A549 (cell line): ENCODE data around the gene XIRP1. TPM values are rescaled to one million over a fixed set of nuclear protein-coding genes. Genes with fewer than 3 reads are reported as not detected.

Experiments used
- ATAC-seq, 2 experiments: fragments of 200-7000 bp in 1 of 2; fragments of >200 bp in 1 of 2; cut with Nextera tagmentation in 1 of 2; cut with Tn5 transposase in 1 of 2; 3 replicates each; pipeline versions ENCODE4 v1.8.0 to v1.9.1; 2018 to 2020; ENCODE audit warnings: mild to moderate bottlenecking in 1 of 2, moderate library complexity in 1 of 2
- CTCF ChIA-PET: fragments of 300-600 bp; sonication (Branson Sonifier 250); formaldehyde crosslinking; extraction: SDS; loops from one replicate; lab custom pipeline; 2021; ENCODE audit warnings: antibody characterized with exemption, inconsistent platforms; lab: Yijun Ruan, JAX
- POLR2A ChIA-PET: fragments of 350-600 bp; formaldehyde crosslinking; extraction: SDS; loops from one replicate; lab custom pipeline; 2021; ENCODE audit warnings: antibody characterized with exemption, inconsistent platforms; lab: Yijun Ruan, JAX
- DNase-seq, 2 experiments: peaks; one replicate each; pipeline versions ENCODE4 v3.0.0 to v3.0.0-alpha.2; 2011 to 2016; ENCODE audit warnings: low read depth in 1 of 2, low spot score in 1 of 2
- FAIRE-seq: peaks from 2 replicates; lab custom pipeline; 2011; peaks lifted over from hg19 to GRCh38; lab: Jason Lieb, UNC
- H3K27ac ChIP-seq, 2 experiments: fragments of >200 bp; sonication (Bioruptor Twin); formaldehyde crosslinking; 3 replicates each; pipeline ENCODE4 v1.5.1; 2016 to 2017
- H3K4me1 ChIP-seq: fragments of >200 bp; sonication (Bioruptor Twin); formaldehyde crosslinking; 3 replicates; pipeline ENCODE4 v1.6.1; 2016
- H3K4me2 ChIP-seq: fragments of >200 bp; sonication (Bioruptor Twin); formaldehyde crosslinking; 3 replicates; pipeline ENCODE4 v1.6.1; 2016
- H3K4me3 ChIP-seq: fragments of >200 bp; sonication (Bioruptor Twin); formaldehyde crosslinking; 3 replicates; pipeline ENCODE4 v1.5.1; 2016
- H3K9me3 ChIP-seq: fragments of >200 bp; sonication (Bioruptor Twin); formaldehyde crosslinking; 3 replicates; pipeline ENCODE4 v1.6.1; 2016
- BHLHE40 ChIP-seq: IDR thresholded peaks from 2 replicates; pipeline ENCODE4 v1.6.1; 2012; ENCODE audit warnings: low read depth, low read length, inconsistent platforms
- CBX2 ChIP-seq: fragments of 200-600 bp; sonication (generic); IDR thresholded peaks from 2 replicates; pipeline ENCODE4 v1.6.1; 2016; ENCODE audit warnings: low read depth, mild to moderate bottlenecking, borderline replicate concordance
- CBX8 ChIP-seq: fragments of 200-600 bp; sonication (generic); IDR thresholded peaks from 2 replicates; pipeline ENCODE4 v1.6.1; 2016
- CHD4 ChIP-seq: fragments of 200-600 bp; sonication (generic); IDR thresholded peaks from 2 replicates; pipeline ENCODE4 v1.6.1; 2016; ENCODE audit warnings: antibody characterized with exemption, mild to moderate bottlenecking, borderline replicate concordance
- EHF ChIP-seq: fragments of 250-450 bp; sonication (Bioruptor Pico); IDR thresholded peaks from 2 replicates; pipeline ENCODE4 v1.5.0; 2020; ENCODE audit warnings: mild to moderate bottlenecking
- ELK1 ChIP-seq: fragments of 150-350 bp; IDR thresholded peaks from 2 replicates; pipeline ENCODE4 v1.6.1; 2014; ENCODE audit warnings: low read depth, mild to moderate bottlenecking, low read length
- EP300 ChIP-seq, 2 experiments: fragments of >200 bp; sonication (Bioruptor Twin); formaldehyde crosslinking; IDR thresholded peaks; 2 replicates in 1 of 2; 3 replicates in 1 of 2; pipeline ENCODE4 v1.6.1; 2016 to 2017
- FOSB ChIP-seq: fragments of 250-450 bp; sonication (Bioruptor Pico); IDR thresholded peaks from 2 replicates; pipeline ENCODE4 v1.5.0; 2020; ENCODE audit warnings: mild to moderate bottlenecking, moderate library complexity
- FOXS1 ChIP-seq: fragments of 250-450 bp; sonication (Bioruptor Pico); IDR thresholded peaks from 2 replicates; pipeline ENCODE4 v1.5.0; 2020; ENCODE audit warnings: mild to moderate bottlenecking, moderate library complexity
- HDAC2 ChIP-seq: fragments of 200-600 bp; sonication (generic); IDR thresholded peaks from 2 replicates; pipeline ENCODE4 v1.6.1; 2016
- HES2 ChIP-seq: fragments of >200 bp; sonication (Bioruptor Twin); formaldehyde crosslinking; IDR thresholded peaks from 2 replicates; pipeline ENCODE4 v1.6.1; 2016
- HEYL ChIP-seq: fragments of 250-450 bp; sonication (Bioruptor Pico); IDR thresholded peaks from 2 replicates; pipeline ENCODE4 v1.8.0; 2021; ENCODE audit warnings: mild to moderate bottlenecking, moderate library complexity
- HOXA7 ChIP-seq: fragments of 250-450 bp; sonication (Bioruptor Pico); IDR thresholded peaks from 2 replicates; pipeline ENCODE4 v1.5.0; 2020; ENCODE audit warnings: mild to moderate bottlenecking, moderate library complexity
- JUN ChIP-seq, 2 experiments: fragments of >200 bp; sonication (Bioruptor Twin); formaldehyde crosslinking; IDR thresholded peaks; 2 replicates in 1 of 2; 3 replicates in 1 of 2; pipeline ENCODE4 v1.6.1; 2016 to 2017
- KDM5A ChIP-seq: fragments of 200-600 bp; sonication (generic); IDR thresholded peaks from 2 replicates; pipeline ENCODE4 v1.6.1; 2016; ENCODE audit warnings: antibody characterized with exemption, mild to moderate bottlenecking
- MAFK ChIP-seq: fragments of 450-650 bp; IDR thresholded peaks from 2 replicates; pipeline ENCODE4 v1.6.1; 2014; ENCODE audit not compliant: partially characterized antibody
- NFE2L2 ChIP-seq: fragments of 150-350 bp; conservative IDR thresholded peaks from 2 replicates; pipeline ENCODE4 v1.6.1; 2014; ENCODE audit warnings: low read length
- NR3C1 ChIP-seq: fragments of >200 bp; sonication (Bioruptor Twin); formaldehyde crosslinking; IDR thresholded peaks from 3 replicates; pipeline ENCODE4 v1.6.1; 2017
- PHF8 ChIP-seq: fragments of 200-600 bp; sonication (generic); IDR thresholded peaks from 2 replicates; pipeline ENCODE4 v1.6.1; 2016; ENCODE audit warnings: low read depth, mild to moderate bottlenecking, antibody characterized with exemption, moderate library complexity, borderline replicate concordance
- POLR2A ChIP-seq: IDR thresholded peaks from 2 replicates; pipeline ENCODE4 v1.6.1; 2012; ENCODE audit warnings: mild to moderate bottlenecking, low read length
- POLR2AphosphoS2 ChIP-seq: conservative IDR thresholded peaks from 2 replicates; pipeline ENCODE4 v1.6.1; 2012; ENCODE audit warnings: low read length, improper control_type of control experiment, inconsistent platforms
- RARB ChIP-seq: fragments of 250-450 bp; sonication (Bioruptor Pico); IDR thresholded peaks from 2 replicates; pipeline ENCODE4 v1.8.0; 2021; ENCODE audit warnings: mild to moderate bottlenecking, moderate library complexity
- RFX5 ChIP-seq: fragments of 450-650 bp; IDR thresholded peaks from 2 replicates; pipeline ENCODE4 v1.7.1; 2014; ENCODE audit warnings: antibody characterized with exemption, mild to moderate bottlenecking, moderate library complexity
- SREBF2 ChIP-seq: fragments of 450-650 bp; IDR thresholded peaks from 2 replicates; pipeline ENCODE4 v1.6.1; 2014; ENCODE audit warnings: mild to moderate bottlenecking, moderate library complexity
- WGBS: methylation state at CpG from one replicate; pipeline ENCODE4 v1.1.6; 2017; ENCODE audit errors: missing lambda C conversion rate; 5-methylcytosine and 5-hydroxymethylcytosine counted together
- polyA plus RNA-seq, 4 experiments: library from polyadenylated mRNA; depleted of rRNA in 3 of 4; stranded (reverse); fragments of >200 nt; fragmentation: RNase III in 1 of 4; extraction: RNeasy Plus Mini Kit Qiagen cat#74134 plus additional on column Dnase treatment in 1 of 4; gene quantifications; 2 replicates in 3 of 4; 3 replicates in 1 of 4; pipeline ENCODE4 v1.2.3, GENCODE V29; 2011 to 2017

Gene XIRP1
- polyA plus RNA-seq, 2 of the 4 experiments (the other 2 are of a cell fraction), result not detected

GRCh38 chr3:39185959-39186691 is 6.3 kb downstream of the XIRP1 start:
- TF ChIP-seq HES2 (no peak), POLR2A (no peak), FOXS1 (no peak), HDAC2 (no peak), HOXA7 (no peak), EHF (CRISPR knock-in tag) (no peak), RFX5 (no peak), BHLHE40 (no peak), CHD4 (no peak), HEYL (CRISPR knock-in tag) (no peak), EP300 (IDR thresholded peaks at IDR 0.05) (no peak)
- TF ChIP-seq, all 56 proteins: peak for 0
- CTCF ChIA-PET, result interaction anchor here (0.9 to 17.2 kb wide), 7 partner anchors 8 to 99 kb away, joined by 3 to 459 read pairs (median 4); partner anchors contain the start of gene CX3CR1
- FAIRE-seq (no peak), DNase-seq (no peak), ATAC-seq (no peak)
- POLR2A ChIA-PET, result no interaction called here
- Histone ChIP-seq H3K27ac (no peak overlapping the region), H3K4me3 (no peak overlapping the region), H3K4me2 (no peak overlapping the region), H3K4me1 (peaks cover 2% of the 10 kb centered on the region; the same call in 1 of the 3 replicates), H3K9me3 (no peaks in the 10 kb centered on the region)
- WGBS, result 86% methylated on average over 10 of the region's 14 CpGs

- POLR2A ChIA-PET, result interaction anchor here (1.2 kb wide), 1 partner anchor 34 kb away, joined by 5 read pairs; no protein-coding TSS in a partner anchor
- Histone ChIP-seq H3K4me3 (no peak overlapping the region), H3K27ac (no peak overlapping the region), H3K4me2 (no peak overlapping the region), H3K9me3 (no peaks in the 10 kb centered on the region), H3K4me1 (peaks cover 4% of the 10 kb centered on the region; the same call in 2 of the 3 replicates)
- FAIRE-seq (no peak), DNase-seq (no peak), ATAC-seq (no peak)
- CTCF ChIA-PET, result interaction anchor here (0.8 to 17.2 kb wide), 10 partner anchors 10 to 100 kb away, joined by 3 to 459 read pairs (median 4); partner anchors contain the start of gene CX3CR1
- TF ChIP-seq CBX8 (no peak), POLR2AphosphoS2 (no peak), NFE2L2 (no peak), MAFK (no peak), NR3C1 (no peak), FOXS1 (no peak), FOSB (CRISPR knock-in tag) (no peak), RARB (CRISPR knock-in tag) (no peak), ELK1 (no peak), CBX2 (no peak), PHF8 (no peak), BHLHE40 (no peak)
- WGBS, result 68% methylated on average over 7 of the region's 9 CpGs
Observed at GRCh38 chr3:39185326-39185958, 7.0 kb downstream of the XIRP1 start.

- POLR2A ChIA-PET, result interaction anchor here (1.2 kb wide), 1 partner anchor 34 kb away, joined by 5 read pairs; no protein-coding TSS in a partner anchor
- Histone ChIP-seq H3K4me3 (no peak overlapping the region), H3K4me1 (peaks cover 9% of the 10 kb centered on the region; the same call in 2 of the 3 replicates), H3K27ac (no peak overlapping the region), H3K9me3 (no peaks in the 10 kb centered on the region), H3K4me2 (no peak overlapping the region)
- CTCF ChIA-PET, result interaction anchor here (0.6 to 17.2 kb wide), 11 partner anchors 10 to 559 kb away, joined by 3 to 459 read pairs (median 4); partner anchors contain the start of gene CX3CR1
- no peak for ATAC-seq
- WGBS, result 60% methylated on average over 1 of the region's 4 CpGs
- no peak for TF ChIP-seq POLR2AphosphoS2
- no peak for TF ChIP-seq JUN (IDR thresholded peaks at IDR 0.05)
- TF ChIP-seq KDM5A, result no peak
- no peak for TF ChIP-seq BHLHE40
- TF ChIP-seq SREBF2, result no peak
- DNase-seq, result no peak
- FAIRE-seq, result no peak
Observed at GRCh38 chr3:39184968-39185285, 7.5 kb downstream of the XIRP1 start.
